IMR-90 (cell line): ENCODE measurements around the gene PPHLN1. TPM values are rescaled to one million over a fixed set of nuclear protein-coding genes. Genes with fewer than 3 reads are reported as not detected.

Experiments used
- ATAC-seq: fragments of 200-7000 bp; cut with Tn5 transposase; 2 replicates; pipeline ENCODE4 v1.9.1; 2020; ENCODE audit warnings: low read depth, mild to moderate bottlenecking, moderate library complexity
- BruUV-seq: library from RNA; stranded (reverse); fragments of 400-500 nt; replicated peaks from 2 replicates; lab custom pipeline; 2021; lab: Mats Ljungman, UMichigan
- CTCF ChIA-PET: fragments of 300-600 bp; formaldehyde crosslinking; extraction: SDS; loops from one replicate; lab custom pipeline; 2021; ENCODE audit warnings: antibody characterized with exemption; lab: Yijun Ruan, JAX
- POLR2A ChIA-PET: fragments of 300-600 bp; sonication (Branson Sonifier 250); formaldehyde crosslinking; loops from one replicate; lab custom pipeline; 2022; ENCODE audit warnings: antibody characterized with exemption; ENCODE audit not compliant: unreplicated experiment; lab: Charles Lee
- DNase-seq: peaks from one replicate; pipeline ENCODE4 v3.0.0; 2013
- H2AFZ ChIP-seq: replicated peaks from 2 replicates; pipeline ENCODE3; 2013; ENCODE audit warnings: low read length, mild to moderate bottlenecking; ENCODE audit not compliant: poor library complexity
- H2AK5ac ChIP-seq: 2 replicates; pipeline ENCODE4 v1.6.1; 2013; ENCODE audit warnings: low read depth, low read length, inconsistent platforms
- H2AK9ac ChIP-seq: replicated peaks from 2 replicates; pipeline ENCODE3; 2013; ENCODE audit warnings: mild to moderate bottlenecking, low read depth, low read length, moderate library complexity; ENCODE audit not compliant: poor library complexity
- H2BK120ac ChIP-seq: 2 replicates; pipeline ENCODE4 v1.6.1; 2013; ENCODE audit warnings: low read depth, low read length, inconsistent platforms
- H2BK15ac ChIP-seq: 3 replicates; pipeline ENCODE4 v1.6.1; 2013; ENCODE audit warnings: low read depth, low read length, inconsistent platforms
- H2BK20ac ChIP-seq: 2 replicates; pipeline ENCODE4 v1.6.1; 2013; ENCODE audit warnings: low read depth, mild to moderate bottlenecking, inconsistent platforms, low read length, moderate library complexity
- H2BK5ac ChIP-seq: 2 replicates; pipeline ENCODE4 v1.6.1; 2013; ENCODE audit warnings: mild to moderate bottlenecking, low read depth, low read length, inconsistent platforms; ENCODE audit not compliant: poor library complexity, severe bottlenecking
- H3K14ac ChIP-seq: replicated peaks from 2 replicates; pipeline ENCODE4 v1.6.1; 2013; ENCODE audit warnings: low read depth, low read length, inconsistent platforms
- H3K18ac ChIP-seq: 2 replicates; pipeline ENCODE4 v1.6.1; 2013; ENCODE audit warnings: low read depth, low read length, control low read depth
- H3K23ac ChIP-seq: 2 replicates; pipeline ENCODE4 v1.6.1; 2013; ENCODE audit warnings: low read depth, low read length, inconsistent platforms
- H3K27ac ChIP-seq: 2 replicates; pipeline ENCODE4 v1.5.1; 2013; ENCODE audit warnings: mild to moderate bottlenecking, control low read depth, low read length; ENCODE audit not compliant: insufficient read depth
- H3K27me3 ChIP-seq: 2 replicates; pipeline ENCODE4 v1.6.1; 2013; ENCODE audit warnings: low read length; ENCODE audit not compliant: control insufficient read depth, insufficient read depth
- H3K36me3 ChIP-seq: 2 replicates; pipeline ENCODE4 v1.6.1; 2013; ENCODE audit warnings: low read length, mixed read lengths; ENCODE audit not compliant: control insufficient read depth, insufficient read depth
- H3K4ac ChIP-seq: 2 replicates; pipeline ENCODE4 v1.6.1; 2013; ENCODE audit warnings: low read depth, low read length, inconsistent platforms
- H3K4me1 ChIP-seq: 2 replicates; pipeline ENCODE4 v1.6.1; 2013; ENCODE audit warnings: low read length, mixed read lengths; ENCODE audit not compliant: control insufficient read depth, insufficient read depth
- H3K4me2 ChIP-seq: 2 replicates; pipeline ENCODE4 v1.6.1; 2013; ENCODE audit warnings: low read depth, mild to moderate bottlenecking, control low read depth, low read length, moderate library complexity
- H3K4me3 ChIP-seq: 2 replicates; pipeline ENCODE4 v1.5.1; 2013; ENCODE audit warnings: low read depth, mild to moderate bottlenecking, control low read depth, low read length, moderate library complexity; ENCODE audit not compliant: insufficient read depth
- H3K56ac ChIP-seq: 2 replicates; pipeline ENCODE4 v1.6.1; 2013; ENCODE audit warnings: low read length, inconsistent platforms; ENCODE audit not compliant: insufficient read depth; ENCODE audit errors: extremely low read depth
- H3K79me1 ChIP-seq, 2 experiments: 2 replicates each; pipeline ENCODE4 v1.6.1; 2013; ENCODE audit warnings: low read length in 2 of 2, inconsistent platforms in 1 of 2, low read depth in 1 of 2
- H3K9ac ChIP-seq: 2 replicates; pipeline ENCODE4 v1.6.1; 2013; ENCODE audit warnings: low read depth, low read length, control low read depth
- H3K9me1 ChIP-seq: 2 replicates; pipeline ENCODE4 v1.6.1; 2013; ENCODE audit warnings: low read length, inconsistent platforms; ENCODE audit not compliant: insufficient read depth
- H3K9me3 ChIP-seq: 2 replicates; pipeline ENCODE4 v1.6.1; 2013; ENCODE audit warnings: low read length; ENCODE audit not compliant: control insufficient read depth, insufficient read depth
- H4K20me1 ChIP-seq: 2 replicates; pipeline ENCODE4 v1.6.1; 2013; ENCODE audit warnings: low read length, inconsistent platforms; ENCODE audit not compliant: insufficient read depth
- H4K5ac ChIP-seq: 2 replicates; pipeline ENCODE4 v1.6.1; 2013; ENCODE audit warnings: mild to moderate bottlenecking, low read depth, low read length, control low read depth
- H4K8ac ChIP-seq, 2 experiments: 2 replicates each; pipeline ENCODE4 v1.6.1; 2013; ENCODE audit warnings: low read depth in 2 of 2, low read length in 2 of 2, control low read depth in 1 of 2, inconsistent platforms in 1 of 2
- H4K91ac ChIP-seq: 2 replicates; pipeline ENCODE4 v1.6.1; 2013; ENCODE audit warnings: low read depth, low read length, inconsistent platforms; ENCODE audit not compliant: insufficient read depth
- CHD1 ChIP-seq: IDR thresholded peaks from 2 replicates; pipeline ENCODE4 v1.6.1; 2012; ENCODE audit warnings: low read depth, low read length, improper control_type of control experiment
- FOS ChIP-seq: fragments of 150-350 bp; IDR thresholded peaks from 2 replicates; pipeline ENCODE4 v1.6.1; 2016; ENCODE audit warnings: low read depth, low read length
- WGBS, 2 experiments: methylation state at CpG; one replicate each; pipeline versions ENCODE4 v1.1.5 to v1.1.7; 2013; ENCODE audit warnings: missing lambda C conversion rate in 2 of 2; ENCODE audit not compliant: insufficient read length in 1 of 2; ENCODE audit errors: extremely low coverage in 2 of 2; 5-methylcytosine and 5-hydroxymethylcytosine counted together
- dilution Hi-C: fragments of 300-500 bp; cut with HindIII; formaldehyde crosslinking; loops from one replicate; pipeline ENCODE4 v1.14.3; 2018; ENCODE audit warnings: low sequenced_read_pairs; ENCODE audit not compliant: unreplicated experiment
- in situ Hi-C: fragments of 300-500 bp; cut with MboI; formaldehyde crosslinking; loops from 3 replicates; pipeline ENCODE4 v1.14.3; 2019; ENCODE audit warnings: low sequenced_read_pairs, inconsistent platforms, mixed read lengths
- intact Hi-C: fragments of 100-400 bp; cut with micrococcal nuclease; formaldehyde crosslinking; loops from 2 replicates; pipeline ENCODE4 v1.10.0; 2022
- polyA plus RNA-seq, 3 experiments: library from polyadenylated mRNA; depleted of rRNA; stranded (reverse); fragments of >200 nt; gene quantifications; 2 replicates each; pipeline ENCODE4 v1.2.3, GENCODE V29; 2012; ENCODE audit warnings: low replicate concordance in 1 of 3
- total RNA-seq: library from RNA; depleted of rRNA; stranded (reverse); fragments of >200 nt; gene quantifications from 2 replicates; pipeline ENCODE4 v1.2.3, GENCODE V29; 2012

PPHLN1 gene
- total and polyA plus RNA-seq, 2 of the 4 experiments (the other 2 are of a cell fraction) = 50.7 to 54.3 TPM

DNA sequence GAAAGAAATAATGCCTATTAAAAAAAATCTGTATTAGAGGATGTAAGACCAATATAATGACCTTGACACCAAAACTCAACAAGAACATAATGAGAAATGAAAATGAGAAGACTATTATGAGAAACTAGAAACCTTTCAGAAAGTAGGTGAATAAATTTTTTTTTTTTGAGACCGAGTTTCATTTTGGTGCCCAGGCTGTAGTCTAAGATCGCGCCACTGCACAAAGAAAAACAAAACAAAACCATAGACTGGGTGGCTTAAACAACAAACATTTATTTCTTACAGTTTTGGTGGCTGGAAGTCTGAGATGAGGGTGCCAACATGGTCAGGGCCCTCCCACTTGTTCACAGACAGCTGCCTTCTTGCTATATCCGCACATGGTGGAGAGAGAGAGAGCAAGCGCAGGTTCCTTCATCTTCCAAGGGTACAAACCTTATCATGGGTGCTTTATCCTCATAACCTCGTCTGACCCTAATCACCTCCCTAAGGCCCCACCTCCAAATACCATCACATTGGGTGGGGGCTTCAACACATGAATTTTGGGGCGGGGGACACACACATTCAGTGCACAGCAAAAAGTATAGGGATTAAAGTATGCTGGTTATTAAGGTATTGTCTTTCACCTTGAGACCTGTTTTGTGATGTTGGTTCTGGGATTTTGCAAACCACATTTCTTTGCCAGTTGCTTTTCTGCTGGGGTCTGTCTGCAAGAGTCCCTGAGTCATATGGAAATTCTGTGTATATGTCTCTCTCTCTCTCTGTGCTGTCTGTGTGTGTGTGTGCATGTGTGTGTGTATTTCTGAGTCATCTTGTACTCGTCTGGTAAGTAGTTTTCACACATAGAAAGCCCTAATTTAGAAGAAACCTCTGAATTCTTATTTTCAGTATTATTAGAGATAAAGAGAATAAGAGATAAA lies 26.3 kb upstream of the PPHLN1 start:
- H4K91ac ChIP-seq = no peak overlapping the region
- TF ChIP-seq FOS = peak; percentile 79
- no peak for TF ChIP-seq CHD1
- H3K9me1 ChIP-seq = no peaks in the 10 kb centered on the region
- H3K9ac ChIP-seq = no peak overlapping the region
- H3K79me1 ChIP-seq = no peaks in the 10 kb centered on the region
- H2BK20ac ChIP-seq = no peak overlapping the region
- DNase-seq (peak; percentile 80), ATAC-seq (peak; percentile 40; the same call in 1 of the 2 replicates)
- 0 out of 2 replicates have a peak, but pooled peaks cover 2% of the 10 kb centered on the region for H3K9me3 ChIP-seq
- no peak overlapping the region for H2AK5ac ChIP-seq
- H3K4me1 ChIP-seq = no peaks in the 10 kb centered on the region
- no peak overlapping the region for H3K4ac ChIP-seq
- no peaks in the 10 kb centered on the region for H4K20me1 ChIP-seq
- POLR2A ChIA-PET = interaction anchor here (0.6 kb wide), 1 partner anchor 131 kb away, joined by 16 read pairs; no protein-coding TSS in a partner anchor
- H3K27me3 ChIP-seq = no peaks in the 10 kb centered on the region
- no peaks in the 10 kb centered on the region for H3K36me3 ChIP-seq
- BruUV-seq = no TSS peak
- H3K18ac ChIP-seq = no peak overlapping the region
- no peak overlapping the region for H3K27ac ChIP-seq
- H3K23ac ChIP-seq = no peak overlapping the region
- no peak overlapping the region for H4K5ac ChIP-seq
- intact Hi-C loops (no loop called here), in situ Hi-C loops (no loop called here), dilution Hi-C loops (no loop called here)
- no peak overlapping the region for H3K4me3 ChIP-seq
- no peak overlapping the region for H3K4me2 ChIP-seq
- no peak overlapping the region for H2BK120ac ChIP-seq
- no peak overlapping the region for H2BK15ac ChIP-seq
- no peak overlapping the region for H2BK5ac ChIP-seq
- H3K14ac ChIP-seq = no peak overlapping the region
- no peak overlapping the region for H2AFZ ChIP-seq
- no peak overlapping the region for H2AK9ac ChIP-seq
- no CpG with 5 or more reads among the region's 8 CpGs for WGBS, 2 experiments
- H4K8ac ChIP-seq = no peak overlapping the region
- no peak overlapping the region for H3K56ac ChIP-seq
- CTCF ChIA-PET = interaction anchor here (0.6 kb wide), 1 partner anchor 15 kb away, joined by 3 read pairs; no protein-coding TSS in a partner anchor
